ENCODE data around the gene STAT1. TPM values are rescaled to one million over a fixed set of nuclear protein-coding genes. Genes with fewer than 3 reads are reported as not detected.

The STAT1 gene
- total RNA-seq, 1 experiment from 2014 or later, result 32.5 TPM

DNA sequence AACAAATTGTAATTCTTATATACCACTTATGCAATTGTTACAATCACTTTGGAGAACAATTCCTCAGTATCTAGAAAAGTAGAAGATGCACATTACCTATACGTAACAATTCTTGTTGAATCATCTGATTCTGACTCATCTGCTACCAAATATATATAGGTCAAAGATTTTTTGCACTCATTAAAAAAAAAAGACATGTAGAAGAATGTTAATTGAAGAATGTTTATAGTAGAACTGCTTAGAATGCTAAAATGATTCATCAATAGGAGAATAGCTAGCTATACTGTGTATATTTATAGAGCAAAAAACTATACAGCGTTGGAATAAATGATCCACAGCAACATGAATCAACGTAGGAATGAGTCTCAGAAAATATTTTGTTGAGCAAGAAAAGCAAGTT lies 29.5 kb upstream of the STAT1 start:
- H3K79me2 ChIP-seq (ENCODE audit: low read depth), result no peaks in the 10 kb centered on the region
- H3K27me3 ChIP-seq (ENCODE audit: insufficient read depth, low read depth), result no peaks in the 10 kb centered on the region
- no peak overlapping the region for H3K4me2 ChIP-seq
- H4K20me1 ChIP-seq (ENCODE audit: insufficient read depth), result no peaks in the 10 kb centered on the region
- CTCF ChIA-PET, result no interaction called here
- H3K9me3 ChIP-seq (ENCODE audit: insufficient read depth, low read depth), result no peaks in the 10 kb centered on the region
- intact Hi-C loops (cut with micrococcal nuclease; ENCODE audit: unreplicated experiment), result loop anchor here (10.0 kb wide), 1 partner anchor 259 kb away; no protein-coding TSS in a partner anchor
- H3K27ac ChIP-seq, result no peak overlapping the region
- no TSS peak for BruUV-seq (replicated peaks)
- no peak overlapping the region for H3K4me3 ChIP-seq
- no peak for TF ChIP-seq EZH2 (IDR thresholded peaks at IDR 0.05; ENCODE audit: low read depth)
- no peak for TF ChIP-seq CTCF (conservative IDR thresholded peaks at IDR 0.05)
- H3K9me2 ChIP-seq (ENCODE audit: insufficient read depth), result no peaks in the 10 kb centered on the region
- H3K4me1 ChIP-seq (replicated peaks; ENCODE audit: insufficient read depth), result peaks cover 33% of the 10 kb centered on the region
- no peaks in the 10 kb centered on the region for H3K36me3 ChIP-seq (ENCODE audit: low read depth)
- H2AFZ ChIP-seq, result no peak overlapping the region
- H3F3A ChIP-seq (ENCODE audit: insufficient read depth, low read depth), result peaks cover 7% of the 10 kb centered on the region; the same call in 1 of the 2 replicates
- POLR2A ChIA-PET (ENCODE audit: unreplicated experiment), result interaction anchor here (0.7 kb wide), 1 partner anchor 1923 kb away, joined by 4 read pairs; no protein-coding TSS in a partner anchor
- peak in 1 of 2 experiments; percentile 43 for DNase-seq

GRCh38 chr2:191041418-191042161 lies 27.6 kb upstream of the STAT1 start:
- TF ChIP-seq CTCF (conservative IDR thresholded peaks at IDR 0.05) (no peak), EZH2 (IDR thresholded peaks at IDR 0.05; ENCODE audit: low read depth) (no peak)
- peaks cover 7% of the 10 kb centered on the region; the same call in 1 of the 2 replicates for H3F3A ChIP-seq (ENCODE audit: insufficient read depth, low read depth)
- no peaks in the 10 kb centered on the region for H3K36me3 ChIP-seq (ENCODE audit: low read depth)
- POLR2A ChIA-PET (ENCODE audit: unreplicated experiment), result interaction anchor here (0.6 kb wide), 2 partner anchors 77 to 722 kb away, joined by 3 to 4 read pairs; partner anchors contain the start of gene HIBCH
- no TSS peak for BruUV-seq (replicated peaks)
- H3K27me3 ChIP-seq (ENCODE audit: insufficient read depth, low read depth), result no peaks in the 10 kb centered on the region
- peak; percentile 48 to 55 for DNase-seq
- CTCF ChIA-PET, result interaction anchor here (0.6 to 0.9 kb wide), 3 partner anchors 113 to 1121 kb away, joined by 3 to 4 read pairs (median 4); no protein-coding TSS in a partner anchor
- 0 out of 2 replicates have a peak overlapping the region, but pooled peaks have one; percentile 63 for H2AFZ ChIP-seq
- no peaks in the 10 kb centered on the region for H3K79me2 ChIP-seq (ENCODE audit: low read depth)
- peak overlapping the region; percentile 56 for H3K4me2 ChIP-seq
- peaks cover 42% of the 10 kb centered on the region for H3K4me1 ChIP-seq (replicated peaks; ENCODE audit: insufficient read depth)
- peak overlapping the region; percentile 20; the same call in 1 of the 2 replicates for H3K4me3 ChIP-seq
- H4K20me1 ChIP-seq (ENCODE audit: insufficient read depth), result no peaks in the 10 kb centered on the region
- H3K9me2 ChIP-seq (ENCODE audit: insufficient read depth), result no peaks in the 10 kb centered on the region
- H3K9me3 ChIP-seq (ENCODE audit: insufficient read depth, low read depth), result no peaks in the 10 kb centered on the region
- intact Hi-C loops (cut with micrococcal nuclease; ENCODE audit: unreplicated experiment), result loop anchor here (10.0 kb wide), 1 partner anchor 257 kb away; no protein-coding TSS in a partner anchor
- H3K27ac ChIP-seq, result peak overlapping the region; percentile 59

- Histone ChIP-seq H3K4me2 (no peak overlapping the region), H3K36me3 (ENCODE audit: low read depth) (no peaks in the 10 kb centered on the region), H3K4me3 (no peak overlapping the region), H3K27ac (no peak overlapping the region), H3K79me2 (ENCODE audit: low read depth) (no peaks in the 10 kb centered on the region), H4K20me1 (ENCODE audit: insufficient read depth) (no peaks in the 10 kb centered on the region), H3F3A (ENCODE audit: insufficient read depth, low read depth) (peaks cover 7% of the 10 kb centered on the region; the same call in 1 of the 2 replicates), H2AFZ (no peak overlapping the region), H3K9me3 (ENCODE audit: insufficient read depth, low read depth) (no peaks in the 10 kb centered on the region), H3K4me1 (replicated peaks; ENCODE audit: insufficient read depth) (peaks cover 42% of the 10 kb centered on the region), H3K9me2 (ENCODE audit: insufficient read depth) (no peaks in the 10 kb centered on the region), H3K27me3 (ENCODE audit: insufficient read depth, low read depth) (no peaks in the 10 kb centered on the region)
- POLR2A ChIA-PET (ENCODE audit: unreplicated experiment), result no interaction called here
- no peak for DNase-seq
- CTCF ChIA-PET, result no interaction called here
- no TSS peak for BruUV-seq (replicated peaks)
- intact Hi-C loops (cut with micrococcal nuclease; ENCODE audit: unreplicated experiment), result loop anchor here (10.0 kb wide), 1 partner anchor 255 kb away; no protein-coding TSS in a partner anchor
- no peak for TF ChIP-seq EZH2 (IDR thresholded peaks at IDR 0.05; ENCODE audit: low read depth)
- no peak for TF ChIP-seq CTCF (conservative IDR thresholded peaks at IDR 0.05)
These were observed 25.6 kb upstream of the STAT1 start for GRCh38 chr2:191039616-191040015.
